Measurements from ENCODE around the gene ATAD2B.

The ATAD2B gene

GRCh38 chr2:23707096-23707495, 219.8 kb downstream of the ATAD2B start:
- no peak overlapping the region for H3K4me3 ChIP-seq (ENCODE audit: low read length)
- TF ChIP-seq ZNF274 (IDR thresholded peaks at IDR 0.05; ENCODE audit: low read depth, low read length) = no peak

DNA sequence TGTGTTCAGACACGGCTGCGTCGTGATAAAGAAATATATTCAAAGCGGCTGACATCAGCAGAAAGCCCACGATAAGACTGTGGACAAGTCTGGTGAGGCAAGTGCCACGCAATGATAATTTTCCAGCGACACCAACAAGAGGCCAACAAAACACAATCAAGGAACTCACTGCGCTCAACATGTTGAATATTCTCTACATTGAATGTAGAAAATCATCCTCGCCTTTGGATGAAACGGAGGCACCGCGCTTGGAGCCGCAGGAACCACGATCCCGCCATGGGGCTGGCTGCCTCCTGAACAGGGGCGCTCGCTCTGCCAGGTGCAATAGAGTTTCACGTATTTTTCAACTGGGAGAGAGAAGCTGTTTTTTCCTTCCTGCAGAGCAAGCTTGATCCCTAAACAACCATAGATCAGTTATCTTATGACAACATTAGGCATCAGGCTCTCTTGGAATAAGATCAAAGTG, 220.3 kb downstream of the ATAD2B start:
- H3K4me3 ChIP-seq (ENCODE audit: low read length) = no peak overlapping the region
- no peak for TF ChIP-seq ZNF274 (IDR thresholded peaks at IDR 0.05; ENCODE audit: low read depth, low read length)

DNA sequence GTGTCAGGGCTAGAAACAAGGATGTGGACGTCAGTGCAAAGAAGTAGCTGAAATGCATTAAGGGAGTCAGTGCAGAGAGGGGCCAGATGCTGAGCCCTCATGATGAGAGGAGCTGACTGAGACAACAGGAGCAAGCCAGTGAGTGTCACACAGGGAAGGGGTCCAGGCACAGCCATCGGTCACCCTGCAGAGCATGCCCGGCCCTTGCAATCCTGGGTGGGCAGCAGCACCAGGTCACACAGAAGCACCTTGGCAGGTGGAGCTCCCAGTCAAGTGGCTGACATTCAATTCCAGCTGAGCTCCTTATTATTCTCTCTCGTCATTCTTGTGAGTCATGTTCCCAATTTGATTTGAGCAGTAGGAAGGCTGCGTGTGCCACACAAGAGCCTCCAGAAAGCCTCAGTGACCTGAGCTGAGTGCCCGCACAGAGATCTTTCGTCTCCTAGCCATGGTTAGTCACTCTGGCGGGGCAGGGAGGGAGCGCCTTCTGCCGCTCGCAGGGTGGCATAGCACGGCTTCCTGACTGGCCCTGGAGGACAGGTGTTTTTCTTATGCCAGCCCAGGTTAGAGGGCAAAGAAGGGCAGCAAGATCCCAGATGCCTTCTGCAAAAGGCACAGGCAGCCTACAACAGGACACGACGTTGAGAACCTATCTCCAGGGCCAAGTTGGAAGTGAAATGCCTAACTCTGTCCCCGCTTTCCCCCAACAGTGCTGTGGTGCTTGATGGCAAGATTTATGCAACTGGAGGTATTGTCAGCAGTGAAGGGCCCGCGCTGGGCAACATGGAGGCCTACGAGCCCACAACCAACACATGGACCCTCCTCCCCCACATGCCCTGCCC, 220.9 kb downstream of the ATAD2B start:
- H3K4me3 ChIP-seq (ENCODE audit: low read length) = no peak overlapping the region
- no peak for TF ChIP-seq ZNF274 (IDR thresholded peaks at IDR 0.05; ENCODE audit: low read depth, low read length)

DNA sequence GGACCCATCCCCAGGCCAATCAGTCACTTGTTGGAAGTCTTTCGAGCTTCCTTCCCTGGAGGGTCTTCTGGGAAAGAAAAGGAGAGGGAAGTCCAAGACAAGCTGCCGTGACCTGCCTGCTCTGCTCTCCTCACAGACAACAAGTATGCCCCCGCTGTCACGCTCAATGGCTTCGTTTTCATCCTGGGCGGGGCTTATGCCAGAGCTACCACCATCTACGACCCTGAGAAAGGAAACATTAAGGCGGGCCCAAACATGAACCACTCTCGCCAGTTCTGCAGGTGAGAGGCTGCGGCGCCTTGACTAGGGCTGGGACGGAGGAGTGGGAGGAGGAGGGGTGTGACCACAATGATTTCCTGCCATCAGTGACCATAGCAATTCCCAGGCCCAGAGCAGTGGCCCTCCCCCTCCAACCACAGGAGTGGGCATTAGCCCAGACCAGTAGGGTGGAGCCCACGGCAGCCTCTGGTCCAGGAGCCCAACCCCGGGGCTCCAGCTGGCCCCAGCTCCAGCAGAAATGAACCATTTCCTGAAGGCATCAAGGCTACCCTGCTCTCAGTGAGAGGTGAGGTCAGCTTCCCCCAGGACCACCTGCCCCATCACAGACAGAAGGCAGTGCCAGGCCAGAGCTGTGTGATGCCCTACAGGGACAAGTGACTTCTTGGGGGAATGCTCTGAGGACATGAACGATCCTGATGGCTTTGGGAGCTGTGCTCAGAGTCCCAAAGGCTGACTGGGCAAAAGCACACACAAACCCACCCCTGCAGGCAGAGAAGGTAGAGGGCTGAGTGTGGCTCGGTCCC, 223.1 kb downstream of the ATAD2B start:
- no peak overlapping the region for H3K4me3 ChIP-seq (ENCODE audit: low read length)
- no peak for TF ChIP-seq ZNF274 (IDR thresholded peaks at IDR 0.05; ENCODE audit: low read depth, low read length)

- TF ChIP-seq ZNF274 (IDR thresholded peaks at IDR 0.05; ENCODE audit: low read depth, low read length) = no peak
- H3K4me3 ChIP-seq (ENCODE audit: low read length) = no peak overlapping the region
These were observed 223.8 kb downstream of the ATAD2B start for GRCh38 chr2:23703037-23703582.

GRCh38 chr2:23700627-23701026, 226.3 kb downstream of the ATAD2B start:
- TF ChIP-seq ZNF274 (IDR thresholded peaks at IDR 0.05; ENCODE audit: low read depth, low read length) = no peak
- H3K4me3 ChIP-seq (ENCODE audit: low read length) = no peak overlapping the region

DNA sequence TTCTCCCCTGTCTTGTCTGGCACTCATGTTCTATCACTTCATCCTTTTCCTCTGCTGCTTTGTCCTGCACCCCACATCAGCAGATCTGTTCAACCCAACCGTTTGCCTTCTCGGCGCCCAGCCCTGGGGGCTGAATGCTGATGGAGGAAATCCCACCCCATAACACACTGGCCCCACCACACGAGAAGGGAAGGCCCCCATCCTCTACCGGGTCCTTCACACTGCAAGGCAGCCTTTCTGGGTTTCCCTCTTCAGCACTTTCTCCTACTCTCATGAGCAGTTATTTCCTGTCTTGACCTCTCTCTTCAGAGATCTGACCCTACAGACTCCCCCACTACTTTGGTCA, 227.4 kb downstream of the ATAD2B start:
- H3K4me3 ChIP-seq (ENCODE audit: low read length) = no peak overlapping the region

GRCh38 chr2:23698721-23699579, 228.0 kb downstream of the ATAD2B start:
- TF ChIP-seq ZNF274 (IDR thresholded peaks at IDR 0.05; ENCODE audit: low read depth, low read length) = no peak
- H3K4me3 ChIP-seq (ENCODE audit: low read length) = no peak overlapping the region

More for the DNA sequence above, 227.4 kb downstream of the ATAD2B start:
- no peak for TF ChIP-seq ZNF274 (IDR thresholded peaks at IDR 0.05; ENCODE audit: low read depth, low read length)

Data from GM08714 (cell line).